H1 (cell line): ENCODE results near the gene ATG7. TPM values are rescaled to one million over a fixed set of nuclear protein-coding genes. Genes with fewer than 3 reads are reported as not detected.

ENCODE experiments used
- CTCF ChIA-PET: fragments of 300-600 bp; sonication (Branson Sonifier 250); formaldehyde crosslinking; loops from one replicate; lab custom pipeline; 2021; ENCODE audit not compliant: partially characterized antibody; lab: Charles Lee
- POLR2A ChIA-PET: fragments of 300-600 bp; sonication (Branson Sonifier 250); formaldehyde crosslinking; loops from one replicate; lab custom pipeline; 2021; ENCODE audit warnings: inconsistent platforms; ENCODE audit not compliant: partially characterized antibody; lab: Charles Lee
- DNase-seq, 2 experiments: peaks; one replicate each; pipeline versions ENCODE4 v3.0.0 to v3.0.0-alpha.2; 2010 to 2022; ENCODE audit warnings: low spot score in 2 of 2, low read depth in 1 of 2, mixed read lengths in 1 of 2
- FAIRE-seq: peaks from 2 replicates; lab custom pipeline; 2011; peaks lifted over from hg19 to GRCh38; lab: Jason Lieb, UNC
- H2AFZ ChIP-seq: 2 replicates; pipeline ENCODE4 v1.8.1; 2012; ENCODE audit warnings: low read length, inconsistent platforms
- H2AK5ac ChIP-seq: 2 replicates; pipeline ENCODE4 v1.6.1; 2013; ENCODE audit warnings: low read depth, low read length
- H2BK120ac ChIP-seq: replicated peaks from 2 replicates; pipeline ENCODE3; 2013; ENCODE audit warnings: low read depth, low read length, inconsistent platforms
- H2BK12ac ChIP-seq: 2 replicates; pipeline ENCODE4 v1.6.1; 2013; ENCODE audit warnings: low read depth, low read length
- H2BK15ac ChIP-seq: 2 replicates; pipeline ENCODE4 v1.6.1; 2013; ENCODE audit warnings: low read length
- H2BK20ac ChIP-seq: 2 replicates; pipeline ENCODE4 v1.6.1; 2013; ENCODE audit warnings: low read length
- H2BK5ac ChIP-seq: 2 replicates; pipeline ENCODE4 v1.6.1; 2013; ENCODE audit warnings: low read depth, low read length
- H3K14ac ChIP-seq: 2 replicates; pipeline ENCODE4 v1.6.1; 2013; ENCODE audit warnings: inconsistent platforms; ENCODE audit not compliant: insufficient read length
- H3K18ac ChIP-seq: 2 replicates; pipeline ENCODE4 v1.6.1; 2013; ENCODE audit warnings: low read length; ENCODE audit errors: extremely low read depth
- H3K23ac ChIP-seq: 2 replicates; pipeline ENCODE4 v1.6.1; 2013; ENCODE audit warnings: inconsistent platforms; ENCODE audit not compliant: insufficient read length
- H3K23me2 ChIP-seq: 2 replicates; pipeline ENCODE4 v1.6.1; 2013; ENCODE audit warnings: low read depth, low read length
- H3K27ac ChIP-seq: 2 replicates; pipeline ENCODE4 v1.6.1; 2011; ENCODE audit warnings: low read depth, low read length, inconsistent platforms
- H3K27me3 ChIP-seq, 4 experiments: replicated peaks in 1 of 4; 1 replicate in 1 of 4; 2 replicates in 3 of 4; pipeline versions ENCODE4 v1.6.1 to v1.8.1; 2011 to 2013; ENCODE audit warnings: low read length in 3 of 4, mild to moderate bottlenecking in 3 of 4, inconsistent platforms in 2 of 4, mixed read lengths in 2 of 4, moderate library complexity in 1 of 4; ENCODE audit not compliant: control insufficient read depth in 3 of 4, insufficient read depth in 3 of 4; ENCODE audit errors: extremely low read depth in 1 of 4
- H3K36me3 ChIP-seq, 4 experiments: 2 replicates each; pipeline versions ENCODE4 v1.6.1 to v1.8.1; 2011 to 2013; ENCODE audit warnings: mild to moderate bottlenecking in 4 of 4, low read length in 3 of 4, moderate library complexity in 2 of 4, control low read depth in 1 of 4, inconsistent platforms in 1 of 4; ENCODE audit not compliant: insufficient read depth in 4 of 4, control insufficient read depth in 2 of 4
- H3K4ac ChIP-seq: replicated peaks from 2 replicates; pipeline ENCODE3; 2013; ENCODE audit warnings: low read length, low read depth, mixed read lengths, inconsistent platforms; ENCODE audit not compliant: insufficient read length
- H3K4me1 ChIP-seq, 4 experiments: replicated peaks in 1 of 4; 1 replicate in 1 of 4; 2 replicates in 3 of 4; pipeline versions ENCODE4 v1.6.1 to v1.8.1; 2011 to 2013; ENCODE audit warnings: low read length in 3 of 4, inconsistent platforms in 2 of 4, mixed read lengths in 1 of 4; ENCODE audit not compliant: insufficient read depth in 4 of 4, control insufficient read depth in 3 of 4
- H3K4me2 ChIP-seq, 2 experiments: 2 replicates each; pipeline versions ENCODE4 v1.6.1 to v1.8.1; 2011 to 2013; ENCODE audit warnings: low read depth in 2 of 2, low read length in 2 of 2, control low read depth in 1 of 2, inconsistent platforms in 1 of 2, mild to moderate bottlenecking in 1 of 2; ENCODE audit not compliant: insufficient read depth in 1 of 2
- H3K4me3 ChIP-seq, 4 experiments: fragments of 200-600, 300-600 bp in 1 of 4; sonication (generic), shearing (Covaris generic), sonication (Bioruptor Twin) in 1 of 4; 2 replicates each; pipeline versions ENCODE4 v1.5.1 to v1.8.1; 2011 to 2016; ENCODE audit warnings: low read length in 4 of 4, low read depth in 3 of 4, control low read depth in 2 of 4, inconsistent platforms in 2 of 4, mild to moderate bottlenecking in 2 of 4, mixed read lengths in 1 of 4, moderate library complexity in 1 of 4; ENCODE audit not compliant: insufficient read depth in 2 of 4; ENCODE audit errors: extremely low read depth in 1 of 4
- H3K56ac ChIP-seq: replicated peaks from 2 replicates; pipeline ENCODE3; 2013; ENCODE audit warnings: low read depth, mild to moderate bottlenecking, mixed read lengths, low read length, inconsistent platforms; ENCODE audit not compliant: insufficient read length
- H3K79me1 ChIP-seq: 2 replicates; pipeline ENCODE4 v1.6.1; 2013; ENCODE audit warnings: low read depth, low read length, control low read depth
- H3K79me2 ChIP-seq, 2 experiments: 2 replicates each; pipeline versions ENCODE4 v1.6.1 to v1.8.1; 2012 to 2013; ENCODE audit warnings: low read length in 2 of 2, mild to moderate bottlenecking in 2 of 2, inconsistent platforms in 1 of 2; ENCODE audit not compliant: insufficient read depth in 2 of 2, control insufficient read depth in 1 of 2
- H3K9ac ChIP-seq, 4 experiments: replicated peaks in 1 of 4; 1 replicate in 1 of 4; 2 replicates in 3 of 4; pipeline versions ENCODE4 v1.6.1 to v1.8.1; 2011 to 2013; ENCODE audit warnings: low read depth in 3 of 4, low read length in 3 of 4, control low read depth in 2 of 4, mild to moderate bottlenecking in 2 of 4, moderate library complexity in 2 of 4, inconsistent platforms in 1 of 4; ENCODE audit errors: extremely low read depth in 1 of 4
- H3K9me3 ChIP-seq, 2 experiments: 2 replicates each; pipeline versions ENCODE4 v1.6.1 to v1.8.1; 2012 to 2013; ENCODE audit warnings: mild to moderate bottlenecking in 2 of 2, moderate library complexity in 2 of 2, control low read depth in 1 of 2, inconsistent platforms in 1 of 2, low read depth in 1 of 2, low read length in 1 of 2, mixed read lengths in 1 of 2; ENCODE audit not compliant: insufficient read depth in 2 of 2
- H4K20me1 ChIP-seq, 2 experiments: replicated peaks in 1 of 2; 2 replicates each; pipeline versions ENCODE3 to v1.8.1; 2011 to 2013; ENCODE audit warnings: inconsistent platforms in 2 of 2, low read length in 2 of 2, mild to moderate bottlenecking in 1 of 2; ENCODE audit not compliant: insufficient read depth in 2 of 2, control insufficient read depth in 1 of 2
- H4K5ac ChIP-seq: 2 replicates; pipeline ENCODE4 v1.6.1; 2013; ENCODE audit warnings: low read length, low read depth, mixed read lengths, inconsistent platforms; ENCODE audit not compliant: insufficient read length
- H4K8ac ChIP-seq: 2 replicates; pipeline ENCODE4 v1.8.0; 2013; ENCODE audit warnings: mild to moderate bottlenecking, moderate library complexity, low read length, inconsistent platforms; ENCODE audit not compliant: insufficient read depth; ENCODE audit errors: extremely low read depth
- H4K91ac ChIP-seq: replicated peaks from 2 replicates; pipeline ENCODE3; 2013; ENCODE audit warnings: low read length, mixed read lengths, inconsistent platforms; ENCODE audit not compliant: insufficient read length
- ASH2L ChIP-seq: fragments of 200-600, 300-600 bp; sonication (generic); IDR thresholded peaks from one replicate; pipeline ENCODE4 v1.7.1; 2017; ENCODE audit warnings: low read length
- EGR1 ChIP-seq: IDR thresholded peaks from 2 replicates; pipeline ENCODE4 v1.6.1; 2011; ENCODE audit warnings: low read depth, low read length, borderline replicate concordance
- JUND ChIP-seq: IDR thresholded peaks from 2 replicates; pipeline ENCODE4 v1.6.1; 2011; ENCODE audit warnings: mild to moderate bottlenecking, improper control_type of control experiment, low read length
- KDM1A ChIP-seq: fragments of 200-600, 300-600 bp; sonication (generic); IDR thresholded peaks from 2 replicates; pipeline ENCODE4 v1.7.1; 2016; ENCODE audit warnings: mild to moderate bottlenecking, low read length, borderline replicate concordance
- KDM4A ChIP-seq: IDR thresholded peaks from one replicate; pipeline ENCODE4 v1.7.1; 2012; ENCODE audit warnings: low read depth, mild to moderate bottlenecking, moderate library complexity, low read length, inconsistent platforms; ENCODE audit not compliant: severe bottlenecking
- RBBP5 ChIP-seq: IDR thresholded peaks from 2 replicates; pipeline ENCODE4 v1.7.1; 2012; ENCODE audit warnings: low read depth, mild to moderate bottlenecking, inconsistent platforms, low read length, moderate library complexity, borderline replicate concordance
- SP4 ChIP-seq: IDR thresholded peaks from 2 replicates; pipeline ENCODE4 v1.6.1; 2012; ENCODE audit warnings: low read length, inconsistent platforms
- TAF7 ChIP-seq: optimal IDR thresholded peaks from 2 replicates; pipeline ENCODE3; 2011; ENCODE audit warnings: low read depth, mild to moderate bottlenecking, inconsistent platforms, low read length, moderate library complexity, borderline replicate concordance
- WGBS, 2 experiments: shearing (Covaris generic) in 1 of 2; methylation state at CpG; one replicate each; pipeline versions ENCODE4 v1.1.6 to v1.1.7; 2013 to 2015; ENCODE audit warnings: low lambda C conversion rate in 2 of 2, mixed read lengths in 2 of 2, inconsistent platforms in 1 of 2, low coverage in 1 of 2, missing lambda C conversion rate in 1 of 2; ENCODE audit not compliant: insufficient replicate concordance in 2 of 2, insufficient coverage in 1 of 2, insufficient read length in 1 of 2; ENCODE audit errors: extremely low coverage in 1 of 2, missing lambda C conversion rate in 1 of 2; 5-methylcytosine and 5-hydroxymethylcytosine counted together
- polyA plus RNA-seq, 7 experiments: library from polyadenylated mRNA; depleted of rRNA in 3 of 7; stranded (reverse) in 5 of 7; unstranded in 2 of 7; fragments of >200 nt in 5 of 7; fragments of 200-250 nt in 2 of 7; gene quantifications; 1 replicate in 5 of 7; 2 replicates in 1 of 7; 4 replicates in 1 of 7; pipeline versions ENCODE4 v1.2.1 to v1.2.3, GENCODE V29; 2011 to 2013; ENCODE audit warnings: missing spikeins in 2 of 7, mixed read lengths in 2 of 7
- total RNA-seq: library from RNA; stranded (reverse); fragmentation: NEBNext Ultra II Directional; extraction: Animal tissue kit (Norgen Biotek cat#: 25700); gene quantifications from 2 replicates; pipeline ENCODE4 v1.2.1, GENCODE V29; 2021

The ATG7 gene
- total and polyA plus RNA-seq, 2 of the 8 experiments (the other 6 are each of a cell fraction or from before 2014, with no cell fraction given): 15.0 to 19.1 TPM

- CTCF ChIA-PET: interaction anchor here (0.6 to 5.6 kb wide), 7 partner anchors 11 to 260 kb away, joined by 3 to 32 read pairs (median 4); no protein-coding TSS in a partner anchor
- Histone ChIP-seq H3K56ac (no peak overlapping the region), H2BK12ac (no peak overlapping the region), H3K23me2 (no peaks in the 10 kb centered on the region), H3K9me3 (no peaks in the 10 kb centered on the region), H3K4me1 (peaks cover 0 to 5% (median 0%) of the 10 kb centered on the region in 4 experiments; a peak in 1 of 7 replicates), H2BK15ac (no peak overlapping the region), H2AFZ (no peak overlapping the region), H2BK20ac (no peak overlapping the region), H3K79me1 (no peaks in the 10 kb centered on the region), H4K20me1 (no peaks in the 10 kb centered on the region), H3K18ac (no peak overlapping the region), H2BK5ac (no peak overlapping the region), H2AK5ac (no peak overlapping the region), H3K4me3 (no peak overlapping the region), H4K8ac (no peak overlapping the region), H3K14ac (no peak overlapping the region), H4K91ac (no peak overlapping the region), H3K4ac (no peak overlapping the region), H3K23ac (no peak overlapping the region), H4K5ac (no peak overlapping the region), H3K27me3 (no peaks in the 10 kb centered on the region), H3K79me2 (no peaks in the 10 kb centered on the region), H3K9ac (no peak overlapping the region), H2BK120ac (no peak overlapping the region), H3K4me2 (no peak overlapping the region), H3K36me3 (no peaks in the 10 kb centered on the region), H3K27ac (no peak overlapping the region)
- POLR2A ChIA-PET: interaction anchor here (0.7 kb wide), 1 partner anchor 84 kb away, joined by 3 read pairs; no protein-coding TSS in a partner anchor
- no peak for DNase-seq
- no peak for FAIRE-seq
- TF ChIP-seq SP4 (no peak), KDM1A (no peak), JUND (no peak), KDM4A (no peak), ASH2L (no peak), RBBP5 (no peak), TAF7 (no peak), EGR1 (no peak)
- WGBS, 2 experiments: 86% methylated on average over 6 of the region's 6 CpGs; no CpG with 5 or more reads in 1 of the 2 experiments
Measured at GRCh38 chr3:11391174-11391879, 119.1 kb downstream of the ATG7 start.
